ENCODE results near the gene ADAP2.

GRCh38 chr17:30965686-30966085, 43.9 kb downstream of the ADAP2 start:
- TF ChIP-seq CTCF (IDR thresholded peaks at IDR 0.05) (no peak), POLR2A (IDR thresholded peaks at IDR 0.05) (no peak), POLR2AphosphoS5 (IDR thresholded peaks at IDR 0.05) (no peak), EP300 (IDR thresholded peaks at IDR 0.05) (no peak)
